T-helper 17 cell (primary cell): ENCODE data around the gene NUDT22. TPM values are rescaled to one million over a fixed set of nuclear protein-coding genes. Genes with fewer than 3 reads are reported as not detected.

Experiments
- ATAC-seq: fragments of 150-1000 bp; cut with Tn5 transposase; 2 replicates; pipeline ENCODE4 v1.10.0; 2021; ENCODE audit warnings: mild to moderate bottlenecking, moderate library complexity
- DNase-seq, 3 donors: peaks; one replicate each; pipeline versions ENCODE4 v3.0.0 to v3.0.0-alpha.2; 2020 to 2021
- H3K9me3 ChIP-seq: one replicate; pipeline ENCODE4 v1.7.0; 2013; ENCODE audit warnings: low read length, mild to moderate bottlenecking; ENCODE audit not compliant: control insufficient read depth, poor library complexity, severe bottlenecking
- H3K27ac Mint-ChIP-seq: one replicate; pipeline ENCODE4 v1.8.0; 2022; ENCODE audit warnings: mild to moderate bottlenecking, moderate library complexity, mixed read lengths
- H3K27me3 Mint-ChIP-seq: one replicate; pipeline ENCODE4 v1.8.0; 2022; ENCODE audit warnings: mixed read lengths
- H3K36me3 Mint-ChIP-seq: one replicate; pipeline ENCODE4 v1.8.0; 2022; ENCODE audit warnings: low read depth, mixed read lengths
- H3K4me1 Mint-ChIP-seq: one replicate; pipeline ENCODE4 v1.8.0; 2022; ENCODE audit warnings: mild to moderate bottlenecking, mixed read lengths
- H3K4me3 Mint-ChIP-seq: one replicate; pipeline ENCODE4 v1.8.0; 2022; ENCODE audit warnings: mild to moderate bottlenecking, moderate library complexity, mixed read lengths
- total RNA-seq, 4 donors: library from RNA in 2 of 4; stranded (reverse) in 2 of 4; gene quantifications; one replicate each; pipeline ENCODE4 v1.2.3 and lab custom pipeline; 2022 to 2026

NUDT22 gene
- total RNA-seq, 2 donors from 2014 or later = 30.8 to 42.8 TPM

GRCh38 chr11:64235437-64236161, 9.5 kb downstream of the NUDT22 start:
- H3K36me3 Mint-ChIP-seq = no peaks in the 10 kb centered on the region
- no peaks in the 10 kb centered on the region for H3K9me3 ChIP-seq
- peaks cover 23% of the 10 kb centered on the region for H3K4me1 Mint-ChIP-seq
- peak overlapping the region; percentile 77 for H3K4me3 Mint-ChIP-seq
- no peaks in the 10 kb centered on the region for H3K27me3 Mint-ChIP-seq
- DNase-seq (no peak), ATAC-seq (no peak)
- peak overlapping the region; percentile 98 for H3K27ac Mint-ChIP-seq

- Mint-ChIP-seq H3K4me3 (peak overlapping the region; percentile 77), H3K4me1 (peaks cover 23% of the 10 kb centered on the region), H3K36me3 (peaks cover 2% of the 10 kb centered on the region), H3K27me3 (no peaks in the 10 kb centered on the region), H3K27ac (peak overlapping the region; percentile 98)
- ATAC-seq (no peak), DNase-seq (no peak)
- H3K9me3 ChIP-seq = no peaks in the 10 kb centered on the region
Observed at GRCh38 chr11:64237484-64237951, 11.4 kb downstream of the NUDT22 start.

GRCh38 chr11:64238076-64238475, 12.0 kb downstream of the NUDT22 start:
- ATAC-seq (no peak), DNase-seq (no peak)
- no peaks in the 10 kb centered on the region for H3K9me3 ChIP-seq
- H3K4me3 Mint-ChIP-seq = no peak overlapping the region
- peak overlapping the region; percentile 98 for H3K27ac Mint-ChIP-seq
- H3K27me3 Mint-ChIP-seq = no peaks in the 10 kb centered on the region
- peaks cover 26% of the 10 kb centered on the region for H3K4me1 Mint-ChIP-seq
- peaks cover 2% of the 10 kb centered on the region for H3K36me3 Mint-ChIP-seq

- no peak for DNase-seq
- ATAC-seq = no peak
- peaks cover 2% of the 10 kb centered on the region for H3K36me3 Mint-ChIP-seq
- H3K4me1 Mint-ChIP-seq = peaks cover 29% of the 10 kb centered on the region
- H3K9me3 ChIP-seq = no peaks in the 10 kb centered on the region
- peak overlapping the region; percentile 98 for H3K27ac Mint-ChIP-seq
- no peak overlapping the region for H3K4me3 Mint-ChIP-seq
- H3K27me3 Mint-ChIP-seq = no peaks in the 10 kb centered on the region
Observed at GRCh38 chr11:64238999-64239398, 12.9 kb downstream of the NUDT22 start.

GRCh38 chr11:64239662-64240434, 13.8 kb downstream of the NUDT22 start:
- ATAC-seq = no peak
- Mint-ChIP-seq H3K4me1 (peaks cover 29% of the 10 kb centered on the region), H3K36me3 (peaks cover 2% of the 10 kb centered on the region), H3K27me3 (no peaks in the 10 kb centered on the region), H3K4me3 (peak overlapping the region; percentile 95), H3K27ac (peak overlapping the region; percentile 98)
- no peak for DNase-seq
- H3K9me3 ChIP-seq = no peaks in the 10 kb centered on the region

GRCh38 chr11:64240435-64241240, 14.6 kb downstream of the NUDT22 start, which contains the start of gene FKBP2:
FKBP2 (plus strand) TSS chr11:64241095; CDS start chr11:64242388, 1,293 bp downstream.
- peak within 1 kb of the TSS; percentile 98 for H3K27ac Mint-ChIP-seq
- H3K27me3 Mint-ChIP-seq = no peaks in the 10 kb centered on the region
- DNase-seq = peak; percentile 97 to 99 (median 98)
- peaks cover 2% of the 10 kb centered on the region for H3K36me3 Mint-ChIP-seq
- H3K4me1 Mint-ChIP-seq = peaks cover 23% of the 10 kb centered on the region
- peak; percentile 75 for ATAC-seq
- peak within 1 kb of the TSS; percentile 95 for H3K4me3 Mint-ChIP-seq
- H3K9me3 ChIP-seq = no peaks in the 10 kb centered on the region

GRCh38 chr11:64241241-64241490, 15.1 kb downstream of the NUDT22 start:
- H3K9me3 ChIP-seq = no peaks in the 10 kb centered on the region
- Mint-ChIP-seq H3K27me3 (no peaks in the 10 kb centered on the region), H3K36me3 (peaks cover 2% of the 10 kb centered on the region), H3K27ac (peak overlapping the region; percentile 98), H3K4me1 (peaks cover 26% of the 10 kb centered on the region), H3K4me3 (peak overlapping the region; percentile 95)
- DNase-seq (peak in 2 of 3 donors; percentile 100), ATAC-seq (peak; percentile 85)

GRCh38 chr11:64241491-64242374, 15.7 kb downstream of the NUDT22 start:
- Mint-ChIP-seq H3K27ac (peak overlapping the region; percentile 98), H3K27me3 (no peaks in the 10 kb centered on the region), H3K36me3 (peaks cover 2% of the 10 kb centered on the region), H3K4me1 (peaks cover 26% of the 10 kb centered on the region), H3K4me3 (peak overlapping the region; percentile 95)
- no peaks in the 10 kb centered on the region for H3K9me3 ChIP-seq
- peak in 2 of 3 donors; percentile 19 to 99 for DNase-seq
- no peak for ATAC-seq

- Mint-ChIP-seq H3K36me3 (peaks cover 2% of the 10 kb centered on the region), H3K27ac (peak overlapping the region; percentile 68), H3K4me3 (peak overlapping the region; percentile 95), H3K27me3 (no peaks in the 10 kb centered on the region), H3K4me1 (peaks cover 23% of the 10 kb centered on the region)
- no peaks in the 10 kb centered on the region for H3K9me3 ChIP-seq
- DNase-seq (no peak), ATAC-seq (no peak)
Observed at GRCh38 chr11:64243236-64243854, 17.3 kb downstream of the NUDT22 start.

GRCh38 chr11:64244107-64244506, 18.0 kb downstream of the NUDT22 start:
- no peaks in the 10 kb centered on the region for H3K9me3 ChIP-seq
- DNase-seq = no peak
- Mint-ChIP-seq H3K4me3 (peak overlapping the region; percentile 95), H3K4me1 (peaks cover 23% of the 10 kb centered on the region), H3K27me3 (no peaks in the 10 kb centered on the region), H3K36me3 (peaks cover 2% of the 10 kb centered on the region), H3K27ac (no peak overlapping the region)
- ATAC-seq = no peak

GRCh38 chr11:64244966-64245365, 18.9 kb downstream of the NUDT22 start:
- ATAC-seq (no peak), DNase-seq (no peak)
- Mint-ChIP-seq H3K27ac (peak overlapping the region; percentile 86), H3K36me3 (peaks cover 2% of the 10 kb centered on the region), H3K27me3 (no peaks in the 10 kb centered on the region), H3K4me1 (peaks cover 26% of the 10 kb centered on the region), H3K4me3 (peak overlapping the region; percentile 93)
- H3K9me3 ChIP-seq = no peaks in the 10 kb centered on the region

- DNase-seq (peak in 1 of 3 donors; percentile 26), ATAC-seq (no peak)
- Mint-ChIP-seq H3K27ac (peak overlapping the region; percentile 86), H3K4me1 (peaks cover 23% of the 10 kb centered on the region), H3K27me3 (no peaks in the 10 kb centered on the region), H3K36me3 (peaks cover 2% of the 10 kb centered on the region), H3K4me3 (peak overlapping the region; percentile 93)
- H3K9me3 ChIP-seq = no peaks in the 10 kb centered on the region
Observed at GRCh38 chr11:64245401-64245796, 19.3 kb downstream of the NUDT22 start.
